C4-2B (cell line): Measurements from ENCODE around the gene NUBPL.

ENCODE experiments used
- H3K27ac ChIP-seq: fragments of 450-650 bp; 2 replicates; pipeline ENCODE4 v1.5.1; 2017
- CTCF ChIP-seq: fragments of 450-650 bp; conservative IDR thresholded peaks from 2 replicates; pipeline ENCODE4 v1.5.1; 2017; ENCODE audit warnings: mild to moderate bottlenecking
- ZFX ChIP-seq: fragments of 450-650 bp; IDR thresholded peaks from 2 replicates; pipeline ENCODE4 v1.6.1; 2017

The NUBPL gene

GRCh38 chr14:31543969-31544799, 17.0 kb upstream of the NUBPL start:
- H3K27ac ChIP-seq = no peak overlapping the region
- TF ChIP-seq CTCF (peak; percentile 32), ZFX (no peak)

GRCh38 chr14:31544816-31545215, 16.4 kb upstream of the NUBPL start:
- TF ChIP-seq CTCF (no peak), ZFX (no peak)
- H3K27ac ChIP-seq = no peak overlapping the region

GRCh38 chr14:31545328-31545727, 15.9 kb upstream of the NUBPL start:
- TF ChIP-seq CTCF (no peak), ZFX (no peak)
- H3K27ac ChIP-seq = no peak overlapping the region

- TF ChIP-seq CTCF = no peak
- TF ChIP-seq ZFX = no peak
- H3K27ac ChIP-seq = no peak overlapping the region
Observed at GRCh38 chr14:31549817-31550216, 11.4 kb upstream of the NUBPL start.

DNA sequence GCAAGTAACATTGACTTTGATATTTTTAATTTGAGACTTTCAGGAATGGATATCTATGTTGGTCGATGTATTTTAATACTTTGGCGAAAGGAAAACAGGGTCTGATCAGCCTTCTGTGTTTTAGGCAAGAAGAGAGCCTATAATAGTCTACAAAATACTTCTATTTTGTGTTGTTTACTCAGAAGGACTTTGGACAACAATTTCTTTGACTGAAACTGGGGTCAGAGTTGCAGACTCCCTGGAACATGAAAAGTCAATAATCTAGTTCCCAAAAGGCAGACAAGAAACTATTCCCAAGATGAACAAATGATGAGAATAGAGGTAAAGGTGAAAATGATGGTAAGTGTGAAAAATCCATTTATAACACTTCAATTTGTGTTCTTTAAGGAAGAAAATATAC, 10.6 kb upstream of the NUBPL start:
- TF ChIP-seq ZFX (no peak), CTCF (no peak)
- no peak overlapping the region for H3K27ac ChIP-seq

DNA sequence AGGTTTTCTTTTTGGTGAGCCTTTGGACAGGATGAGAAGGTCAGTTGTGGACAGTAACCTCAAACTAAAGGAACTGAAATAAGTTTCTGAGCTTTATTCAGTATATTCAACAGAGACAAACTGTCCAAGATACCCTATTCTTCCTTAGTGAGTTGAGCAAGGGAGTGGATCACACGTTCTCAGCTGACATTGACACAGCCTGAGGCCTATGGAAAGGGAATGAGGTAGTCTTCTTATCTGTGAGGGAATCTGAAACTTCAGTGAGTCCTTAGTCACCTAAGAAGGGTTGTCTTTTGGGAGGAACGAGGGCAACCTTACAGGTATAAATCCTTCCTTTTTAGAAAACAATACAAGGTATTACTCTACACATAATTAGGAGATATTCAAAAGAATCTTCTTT, 5.0 kb upstream of the NUBPL start:
- no peak overlapping the region for H3K27ac ChIP-seq
- no peak for TF ChIP-seq CTCF
- no peak for TF ChIP-seq ZFX

DNA sequence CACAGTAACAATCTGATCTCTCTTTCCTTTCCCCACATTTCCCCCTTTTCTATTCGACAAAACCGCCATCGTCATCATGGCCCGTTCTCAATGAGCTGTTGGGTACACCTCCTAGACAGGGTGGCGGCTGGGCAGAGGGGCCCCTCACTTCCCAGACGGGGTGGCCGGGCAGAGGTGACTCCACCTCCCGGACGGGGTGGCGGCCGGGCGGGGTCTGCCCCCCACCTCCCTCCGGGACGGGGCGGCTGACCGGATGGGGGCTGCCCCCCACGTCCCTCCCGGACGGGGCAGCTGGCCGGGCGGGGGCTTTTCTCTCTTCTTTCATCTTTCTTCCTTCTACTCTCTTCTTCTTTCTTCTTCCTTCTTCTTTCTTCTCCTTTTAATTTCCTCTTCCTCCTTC, 1.3 kb upstream of the NUBPL start:
- no peak for TF ChIP-seq ZFX
- TF ChIP-seq CTCF = no peak
- no peak overlapping the region for H3K27ac ChIP-seq
